ENCODE measurements around the gene ARHGAP26. TPM values are rescaled to one million over a fixed set of nuclear protein-coding genes. Genes with fewer than 3 reads are reported as not detected.

The ARHGAP26 gene
- total and polyA plus RNA-seq, 2 of the 4 experiments (the other 2 are of a cell fraction), result 0.54 to 0.56 TPM

- H3K4me3 ChIP-seq (ENCODE audit: insufficient read depth, low read depth, low read length), result no peak overlapping the region
- TF ChIP-seq RFX5 (IDR thresholded peaks at IDR 0.05; ENCODE audit: low read depth, low read length) (no peak), RCOR1 (IDR thresholded peaks at IDR 0.05; ENCODE audit: insufficient replicate concordance, low read length) (no peak), CTCF (conservative IDR thresholded peaks at IDR 0.05; ENCODE audit: low read depth, low read length) (no peak), MAFK (IDR thresholded peaks at IDR 0.05; ENCODE audit: low read depth, low read length) (no peak), RAD21 (IDR thresholded peaks at IDR 0.05; ENCODE audit: low read length) (no peak), SMC3 (IDR thresholded peaks at IDR 0.05; ENCODE audit: low read depth, low read length) (no peak), MXI1 (IDR thresholded peaks at IDR 0.05; ENCODE audit: borderline replicate concordance, low read depth, low read length) (no peak), USF2 (IDR thresholded peaks at IDR 0.05; ENCODE audit: low read depth, low read length) (no peak), NFE2L2 (IDR thresholded peaks at IDR 0.05; ENCODE audit: low read depth, low read length) (no peak), BHLHE40 (IDR thresholded peaks at IDR 0.05; ENCODE audit: low read depth, low read length) (no peak), CEBPB (IDR thresholded peaks at IDR 0.05; ENCODE audit: low read depth, low read length) (no peak), CHD1 (IDR thresholded peaks at IDR 0.05; ENCODE audit: low read depth, low read length) (no peak), ELK1 (IDR thresholded peaks at IDR 0.05; ENCODE audit: borderline replicate concordance, low read depth, low read length) (no peak)
Measured at GRCh38 chr5:143206196-143207053, 436.2 kb downstream of the ARHGAP26 start.

More at GRCh38 chr5:143206196-143207053, 436.2 kb downstream of the ARHGAP26 start:
- ChIA-PET CTCF (no interaction called here), POLR2A (ENCODE audit: unreplicated experiment) (no interaction called here)
- Histone ChIP-seq H2BK5ac (ENCODE audit: low read depth, low read length, poor library complexity, severe bottlenecking) (no peak overlapping the region), H2BK120ac (ENCODE audit: low read depth, low read length) (peak overlapping the region; percentile 82), H3K9ac (ENCODE audit: low read depth, low read length) (no peak overlapping the region), H2AFZ (replicated peaks; ENCODE audit: low read length, poor library complexity) (no peak overlapping the region), H4K8ac (ENCODE audit: low read depth in 2 of 2, low read length in 2 of 2) (0 out of 4 replicates have a peak overlapping the region, but pooled peaks of 1 of the 2 experiments have one; percentile 19), H2BK15ac (ENCODE audit: low read depth, low read length) (peak overlapping the region; percentile 17; the same call in 2 of the 3 replicates), H3K4me2 (ENCODE audit: low read depth, low read length) (no peak overlapping the region), H3K18ac (ENCODE audit: low read depth, low read length) (no peak overlapping the region; the same call in 1 of the 2 replicates), H3K27ac (ENCODE audit: insufficient read depth, low read length) (no peak overlapping the region), H4K20me1 (ENCODE audit: insufficient read depth, low read length) (no peaks in the 10 kb centered on the region), H3K36me3 (ENCODE audit: control insufficient read depth, insufficient read depth, low read length) (no peaks in the 10 kb centered on the region), H3K9me1 (ENCODE audit: insufficient read depth, low read length) (peaks cover 6% of the 10 kb centered on the region; the same call in 1 of the 2 replicates), H3K4me1 (ENCODE audit: control insufficient read depth, insufficient read depth, low read length) (peaks cover 6% of the 10 kb centered on the region; the same call in 1 of the 2 replicates), H2AK5ac (ENCODE audit: low read depth, low read length) (peak overlapping the region; percentile 27; the same call in 1 of the 2 replicates), H2AK9ac (replicated peaks; ENCODE audit: low read depth, low read length, poor library complexity) (peak overlapping the region; percentile 33), H3K79me1 (ENCODE audit: low read depth in 1 of 2, low read length in 2 of 2) (no peaks in the 10 kb centered on the region; a peak in 1 of 4 replicates), H3K4ac (ENCODE audit: low read depth, low read length) (peak overlapping the region; percentile 62), H3K9me3 (ENCODE audit: control insufficient read depth, insufficient read depth, low read length) (no peaks in the 10 kb centered on the region), H3K14ac (replicated peaks; ENCODE audit: low read depth, low read length) (peak overlapping the region; percentile 70), H4K5ac (ENCODE audit: low read depth, low read length) (no peak overlapping the region), H3K27me3 (ENCODE audit: control insufficient read depth, insufficient read depth, low read length) (no peaks in the 10 kb centered on the region), H3K56ac (ENCODE audit: extremely low read depth, insufficient read depth, low read length) (no peak overlapping the region), H2BK20ac (ENCODE audit: low read depth, low read length) (peak overlapping the region; percentile 68), H3K23ac (ENCODE audit: low read depth, low read length) (peak overlapping the region; percentile 53), H4K91ac (ENCODE audit: insufficient read depth, low read depth, low read length) (no peak overlapping the region; the same call in 1 of the 2 replicates)
- WGBS, 2 experiments (ENCODE audit: extremely low coverage in 2 of 2, insufficient read length in 1 of 2), result 95% methylated on average over 7 of the region's 19 CpGs; no CpG with 5 or more reads in 1 of the 2 experiments
- dilution Hi-C loops (cut with HindIII; ENCODE audit: low sequenced_read_pairs, unreplicated experiment), result no loop called here
- DNase-seq, result no peak
- intact Hi-C loops (cut with micrococcal nuclease), result loop anchor here (5.0 to 10.0 kb wide), 2 partner anchors 36 to 618 kb away; no protein-coding TSS in a partner anchor
- no peak for ATAC-seq (ENCODE audit: low read depth)
- no TSS peak for BruUV-seq (replicated peaks)
- in situ Hi-C loops (cut with MboI; ENCODE audit: low sequenced_read_pairs), result no loop called here
